B cell (primary cell): ENCODE results near the gene ZNF557. TPM values are rescaled to one million over a fixed set of nuclear protein-coding genes. Genes with fewer than 3 reads are reported as not detected.

ENCODE experiments used
- ATAC-seq: fragments of 200-7000 bp; cut with Tn5 transposase; one replicate; pipeline ENCODE4 v1.10.0; 2021; ENCODE audit warnings: low read depth, mild to moderate bottlenecking, moderate number of reproducible peaks, moderate library complexity
- CTCF ChIA-PET: fragments of 350-600 bp; sonication (Branson Sonifier 250); formaldehyde crosslinking; loops from one replicate; lab custom pipeline; 2021; ENCODE audit warnings: antibody characterized with exemption, inconsistent platforms; lab: Charles Lee
- POLR2A ChIA-PET: fragments of 350-600 bp; sonication (Branson Sonifier 250); formaldehyde crosslinking; loops from one replicate; lab custom pipeline; 2021; ENCODE audit warnings: antibody characterized with exemption; lab: Charles Lee
- DNase-seq: peaks from one replicate; pipeline ENCODE4 v3.0.0; 2013
- H2AFZ ChIP-seq: 2 replicates; pipeline ENCODE4 v1.6.1; 2012; ENCODE audit warnings: mild to moderate bottlenecking, low read depth, low read length; ENCODE audit not compliant: insufficient read depth, poor library complexity, severe bottlenecking
- H3K27ac ChIP-seq, 2 donors: 1 replicate in 1 of 2; 2 replicates in 1 of 2; pipeline ENCODE4 v1.5.1; 2012 to 2013; ENCODE audit warnings: low read length in 2 of 2, mild to moderate bottlenecking in 2 of 2, moderate library complexity in 1 of 2
- H3K27me3 ChIP-seq, 4 experiments: fragments of 200-600 bp in 1 of 4; sonication (generic) in 1 of 4; replicated peaks in 1 of 4; 1 replicate in 2 of 4; 2 replicates in 2 of 4; pipeline versions ENCODE4 v1.6.1 to v1.7.0; 2013 to 2016; ENCODE audit warnings: low read length in 3 of 4, mild to moderate bottlenecking in 2 of 4, mixed read lengths in 1 of 4, moderate library complexity in 1 of 4; ENCODE audit not compliant: insufficient read depth in 4 of 4, control insufficient read depth in 3 of 4; ENCODE audit errors: control extremely low read depth in 1 of 4
- H3K36me3 ChIP-seq, 2 experiments: replicated peaks in 1 of 2; 1 replicate in 1 of 2; 2 replicates in 1 of 2; pipeline versions ENCODE4 v1.6.1 to v1.7.1; 2013; ENCODE audit warnings: low read length in 1 of 2; ENCODE audit not compliant: insufficient read depth in 2 of 2, control insufficient read depth in 1 of 2; ENCODE audit errors: control extremely low read depth in 1 of 2, extremely low read depth in 1 of 2
- H3K4me1 ChIP-seq, 2 donors: fragments of 200-600 bp in 1 of 2; sonication (generic) in 1 of 2; 1 replicate in 1 of 2; 2 replicates in 1 of 2; pipeline versions ENCODE4 v1.5.1 to v1.6.1; 2013 to 2017; ENCODE audit warnings: low read length in 2 of 2; ENCODE audit not compliant: control insufficient read depth in 2 of 2, insufficient read depth in 2 of 2
- H3K4me2 ChIP-seq: replicated peaks from 2 replicates; pipeline ENCODE3; 2012; ENCODE audit warnings: mild to moderate bottlenecking, low read depth, low read length; ENCODE audit not compliant: poor library complexity, severe bottlenecking
- H3K4me3 ChIP-seq, 5 experiments: fragments of 200-600 bp in 1 of 5; sonication (generic) in 1 of 5; 1 replicate in 3 of 5; 2 replicates in 2 of 5; pipeline versions ENCODE4 v1.5.1 to v1.7.0; 2011 to 2016; ENCODE audit warnings: low read length in 4 of 5, mild to moderate bottlenecking in 4 of 5, low read depth in 2 of 5, control low read depth in 1 of 5, moderate library complexity in 1 of 5; ENCODE audit not compliant: insufficient read depth in 1 of 5; ENCODE audit errors: control extremely low read depth in 1 of 5, extremely low read depth in 1 of 5
- H3K79me2 ChIP-seq: fragments of 200-600 bp; sonication (generic); one replicate; pipeline ENCODE4 v1.6.0; 2016; ENCODE audit warnings: low read length; ENCODE audit not compliant: control insufficient read depth, insufficient read depth
- H3K9ac ChIP-seq: fragments of 200-600 bp; sonication (generic); 2 replicates; pipeline ENCODE4 v1.6.1; 2017; ENCODE audit warnings: mild to moderate bottlenecking, low read length, moderate library complexity
- H3K9me3 ChIP-seq, 3 donors: one replicate each; pipeline versions ENCODE4 v1.6.1 to v1.7.1; 2013; ENCODE audit warnings: low read length in 2 of 3; ENCODE audit not compliant: control insufficient read depth in 2 of 3, insufficient read depth in 1 of 3; ENCODE audit errors: control extremely low read depth in 1 of 3
- H4K20me1 ChIP-seq: 2 replicates; pipeline ENCODE4 v1.6.0; 2012; ENCODE audit warnings: mild to moderate bottlenecking, low read length; ENCODE audit not compliant: insufficient read depth, control insufficient read depth, poor library complexity, severe bottlenecking
- H3K27ac Mint-ChIP-seq: one replicate; pipeline ENCODE4 v1.8.0; 2021; ENCODE audit warnings: mixed read lengths
- H3K27me3 Mint-ChIP-seq: one replicate; pipeline ENCODE4 v1.8.0; 2021; ENCODE audit warnings: mixed read lengths
- H3K4me1 Mint-ChIP-seq: one replicate; pipeline ENCODE4 v1.8.0; 2021; ENCODE audit warnings: mixed read lengths
- H3K4me3 Mint-ChIP-seq: one replicate; pipeline ENCODE4 v1.8.0; 2021; ENCODE audit warnings: mixed read lengths
- H3K9me3 Mint-ChIP-seq: one replicate; pipeline ENCODE4 v1.8.0; 2022; ENCODE audit warnings: mixed read lengths; ENCODE audit not compliant: insufficient read depth
- CTCF ChIP-seq: fragments of 200-600 bp; IDR thresholded peaks from one replicate; pipeline ENCODE4 v1.8.0; 2022; ENCODE audit warnings: antibody characterized with exemption, mild to moderate bottlenecking
- EZH2 ChIP-seq: IDR thresholded peaks from 2 replicates; pipeline ENCODE4 v1.6.1; 2012; ENCODE audit warnings: borderline replicate concordance, low read depth, mild to moderate bottlenecking, moderate library complexity, low read length; ENCODE audit not compliant: insufficient read depth, poor library complexity, severe bottlenecking
- WGBS: methylation state at CpG from one replicate; pipeline ENCODE4 v1.1.5; 2013; ENCODE audit warnings: missing lambda C conversion rate; ENCODE audit not compliant: insufficient coverage; 5-methylcytosine and 5-hydroxymethylcytosine counted together
- intact Hi-C: fragments of 100-400 bp; cut with micrococcal nuclease; formaldehyde crosslinking; loops from one replicate; pipeline ENCODE4 v1.10.0; 2022
- polyA plus RNA-seq: library from polyadenylated mRNA; depleted of rRNA; stranded (reverse); fragments of >200 nt; gene quantifications from 2 replicates; pipeline ENCODE4 v1.2.3, GENCODE V29; 2012
- total RNA-seq, 2 donors: library from RNA; stranded (reverse); fragments of 120-200 nt in 1 of 2; gene quantifications; 1 replicate in 1 of 2; 2 replicates in 1 of 2; pipeline versions ENCODE4 v1.2.3 to v1.2.4, GENCODE V29; 2013 to 2022

Gene ZNF557
- total and polyA plus RNA-seq, 2 donors (not counting 1 experiment from before 2014, with no cell fraction given): 1.5 to 26.8 TPM

- peaks cover 45 to 64% of the 10 kb centered on the region in 2 experiments for H3K36me3 ChIP-seq
- CTCF ChIA-PET: interaction anchor here (0.7 kb wide), 1 partner anchor 20 kb away, joined by 3 read pairs; no protein-coding TSS in a partner anchor
- intact Hi-C loops: no loop called here
Observed at GRCh38 chr19:7083076-7083956, 13.8 kb downstream of the ZNF557 start.

More at GRCh38 chr19:7083076-7083956, 13.8 kb downstream of the ZNF557 start:
- H4K20me1 ChIP-seq: no peaks in the 10 kb centered on the region
- no peak for TF ChIP-seq EZH2
- TF ChIP-seq CTCF: no peak
- DNase-seq (no peak), ATAC-seq (no peak)
- peak overlapping the region in 1 of 5 experiments; percentile 10 for H3K4me3 ChIP-seq
- POLR2A ChIA-PET: interaction anchor here (0.5 kb wide), 1 partner anchor 12 kb away, joined by 8 read pairs; no protein-coding TSS in a partner anchor
- no peaks in the 10 kb centered on the region for H3K27me3 ChIP-seq
- peak overlapping the region; percentile 3 for H3K9ac ChIP-seq
- Mint-ChIP-seq H3K4me1 (no peaks in the 10 kb centered on the region), H3K4me3 (no peak overlapping the region), H3K27ac (no peak overlapping the region), H3K27me3 (no peaks in the 10 kb centered on the region), H3K9me3 (peaks cover 14% of the 10 kb centered on the region)
- no peaks in the 10 kb centered on the region for H3K4me1 ChIP-seq
- H3K27ac ChIP-seq: no peak overlapping the region
- peaks cover 23 to 93% (median 82%) of the 10 kb centered on the region in 3 donors for H3K9me3 ChIP-seq
- H3K4me2 ChIP-seq: no peak overlapping the region
- 100% methylated on average over 1 of the region's 15 CpGs for WGBS
- H2AFZ ChIP-seq: no peak overlapping the region
- H3K79me2 ChIP-seq: peaks cover 3% of the 10 kb centered on the region
